Measurements from ENCODE around the gene ABLIM2. TPM values are rescaled to one million over a fixed set of nuclear protein-coding genes. Genes with fewer than 3 reads are reported as not detected.

Gene ABLIM2
- total RNA-seq, 1 experiment from 2014 or later = 6.1 TPM

DNA sequence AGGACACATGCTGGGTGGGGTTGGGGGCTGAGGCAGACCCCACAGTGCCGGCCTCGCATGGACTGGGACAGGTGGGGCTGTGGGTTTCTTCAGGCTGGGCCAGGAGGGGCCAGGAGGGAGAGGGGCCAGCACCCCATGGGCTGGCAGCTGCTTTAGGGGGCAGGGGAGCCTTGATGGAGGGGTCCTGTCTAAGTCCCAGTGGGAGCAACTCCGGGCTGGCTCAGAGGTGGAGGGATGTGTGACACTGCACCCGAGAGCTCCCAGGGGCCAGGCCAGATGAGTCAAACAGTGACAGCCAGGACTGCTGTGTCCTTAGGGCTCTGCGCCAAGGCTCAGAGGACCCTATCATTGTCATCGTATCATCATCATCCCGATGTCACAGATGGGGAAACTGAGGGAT lies 4.4 kb upstream of the ABLIM2 start:
- Histone ChIP-seq H3K9me3 (ENCODE audit: control insufficient read depth in 1 of 2, insufficient read depth in 1 of 2, low read depth in 1 of 2, low read length in 2 of 2) (no peaks in the 10 kb centered on the region; a peak in 1 of 4 replicates), H3K27me3 (ENCODE audit: insufficient read depth, low read length) (no peaks in the 10 kb centered on the region), H2AFZ (ENCODE audit: low read depth, low read length, poor library complexity, severe bottlenecking) (no peak overlapping the region), H3K4me3 (replicated peaks in 1 of 2; ENCODE audit: low read depth in 1 of 2, low read length in 2 of 2) (no peak overlapping the region), H3K4me1 (ENCODE audit: control insufficient read depth in 1 of 2, insufficient read depth in 2 of 2, low read length in 2 of 2) (peaks cover 5 to 19% of the 10 kb centered on the region in 2 experiments), H3K9me2 (ENCODE audit: insufficient read depth) (no peaks in the 10 kb centered on the region), H3K9ac (ENCODE audit: low read length) (no peak overlapping the region), H3K27ac (ENCODE audit: low read depth, low read length) (no peak overlapping the region), H3K4me2 (ENCODE audit: low read length) (no peak overlapping the region), H3K79me2 (ENCODE audit: insufficient read depth, low read length) (no peaks in the 10 kb centered on the region), H4K20me1 (ENCODE audit: insufficient read depth) (no peaks in the 10 kb centered on the region), H3K36me3 (ENCODE audit: control insufficient read depth in 1 of 2, insufficient read depth in 2 of 2, low read length in 2 of 2) (no peaks in the 10 kb centered on the region)
- intact Hi-C loops (cut with micrococcal nuclease) = no loop called here
- RAD21 ChIA-PET (ENCODE audit: low non-redundant PET in 1 of 2, low total read pairs in 2 of 2, uncharacterized antibody in 2 of 2, unreplicated experiment in 2 of 2) = no interaction called here
- no peak for ATAC-seq
- BruUV-seq (replicated peaks) = no TSS peak
- CTCF ChIA-PET = interaction anchor here (0.7 kb wide), 1 partner anchor 14 kb away, joined by 3 read pairs; no protein-coding TSS in a partner anchor
- POLR2A ChIA-PET = no interaction called here
- DNase-seq (ENCODE audit: low read depth, low spot score) = no peak
- TF ChIP-seq TCF7L2 (IDR thresholded peaks at IDR 0.05; ENCODE audit: borderline replicate concordance, extremely low read depth, insufficient read depth, insufficient read length) = no peak
- TF ChIP-seq JUND (IDR thresholded peaks at IDR 0.05) = no peak
- TF ChIP-seq CBX3 (IDR thresholded peaks at IDR 0.05; ENCODE audit: low read depth) = no peak

DNA sequence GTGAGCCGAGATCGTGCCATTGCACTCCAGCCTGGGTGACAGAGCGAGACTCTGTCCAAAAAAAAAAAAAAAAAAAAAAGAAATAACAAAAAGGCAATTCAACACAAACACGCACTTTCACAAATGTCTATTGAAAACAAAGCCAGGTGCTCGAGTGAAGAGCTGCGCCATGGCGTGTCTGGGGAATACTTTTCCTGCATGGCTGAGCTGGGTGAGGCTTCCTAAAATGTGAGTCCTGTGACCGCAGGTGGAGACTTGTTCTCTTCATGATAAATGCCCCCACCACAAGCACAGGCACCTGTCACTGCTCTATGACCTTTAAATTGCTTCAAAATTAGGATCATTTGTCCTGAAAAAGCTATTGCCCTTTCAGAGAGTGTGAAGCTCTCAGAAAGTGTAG lies 4.0 kb upstream of the ABLIM2 start:
- H4K20me1 ChIP-seq (ENCODE audit: insufficient read depth) = no peaks in the 10 kb centered on the region
- RAD21 ChIA-PET (ENCODE audit: low non-redundant PET in 1 of 2, low total read pairs in 2 of 2, uncharacterized antibody in 2 of 2, unreplicated experiment in 2 of 2) = no interaction called here
- H3K4me1 ChIP-seq (ENCODE audit: control insufficient read depth in 1 of 2, insufficient read depth in 2 of 2, low read length in 2 of 2) = peaks cover 9 to 22% of the 10 kb centered on the region in 2 experiments
- H3K9me2 ChIP-seq (ENCODE audit: insufficient read depth) = no peaks in the 10 kb centered on the region
- no peaks in the 10 kb centered on the region for H3K36me3 ChIP-seq (ENCODE audit: control insufficient read depth in 1 of 2, insufficient read depth in 2 of 2, low read length in 2 of 2)
- intact Hi-C loops (cut with micrococcal nuclease) = no loop called here
- H3K79me2 ChIP-seq (ENCODE audit: insufficient read depth, low read length) = no peaks in the 10 kb centered on the region
- H3K9me3 ChIP-seq (ENCODE audit: control insufficient read depth in 1 of 2, insufficient read depth in 1 of 2, low read depth in 1 of 2, low read length in 2 of 2) = no peaks in the 10 kb centered on the region
- no peak overlapping the region for H3K9ac ChIP-seq (ENCODE audit: low read length)
- ATAC-seq (no peak), DNase-seq (ENCODE audit: low read depth, low spot score) (no peak)
- H3K27ac ChIP-seq (ENCODE audit: low read depth, low read length) = no peak overlapping the region
- H3K4me2 ChIP-seq (ENCODE audit: low read length) = no peak overlapping the region
- H2AFZ ChIP-seq (ENCODE audit: low read depth, low read length, poor library complexity, severe bottlenecking) = no peak overlapping the region
- TF ChIP-seq JUND (IDR thresholded peaks at IDR 0.05) = no peak
- TF ChIP-seq RAD21 (IDR thresholded peaks at IDR 0.05; ENCODE audit: low read depth) = no peak
- TF ChIP-seq POLR2A (IDR thresholded peaks at IDR 0.05; ENCODE audit: borderline replicate concordance, extremely low read depth, insufficient read depth, insufficient read length) = no peak
- TF ChIP-seq, protein P1, sequence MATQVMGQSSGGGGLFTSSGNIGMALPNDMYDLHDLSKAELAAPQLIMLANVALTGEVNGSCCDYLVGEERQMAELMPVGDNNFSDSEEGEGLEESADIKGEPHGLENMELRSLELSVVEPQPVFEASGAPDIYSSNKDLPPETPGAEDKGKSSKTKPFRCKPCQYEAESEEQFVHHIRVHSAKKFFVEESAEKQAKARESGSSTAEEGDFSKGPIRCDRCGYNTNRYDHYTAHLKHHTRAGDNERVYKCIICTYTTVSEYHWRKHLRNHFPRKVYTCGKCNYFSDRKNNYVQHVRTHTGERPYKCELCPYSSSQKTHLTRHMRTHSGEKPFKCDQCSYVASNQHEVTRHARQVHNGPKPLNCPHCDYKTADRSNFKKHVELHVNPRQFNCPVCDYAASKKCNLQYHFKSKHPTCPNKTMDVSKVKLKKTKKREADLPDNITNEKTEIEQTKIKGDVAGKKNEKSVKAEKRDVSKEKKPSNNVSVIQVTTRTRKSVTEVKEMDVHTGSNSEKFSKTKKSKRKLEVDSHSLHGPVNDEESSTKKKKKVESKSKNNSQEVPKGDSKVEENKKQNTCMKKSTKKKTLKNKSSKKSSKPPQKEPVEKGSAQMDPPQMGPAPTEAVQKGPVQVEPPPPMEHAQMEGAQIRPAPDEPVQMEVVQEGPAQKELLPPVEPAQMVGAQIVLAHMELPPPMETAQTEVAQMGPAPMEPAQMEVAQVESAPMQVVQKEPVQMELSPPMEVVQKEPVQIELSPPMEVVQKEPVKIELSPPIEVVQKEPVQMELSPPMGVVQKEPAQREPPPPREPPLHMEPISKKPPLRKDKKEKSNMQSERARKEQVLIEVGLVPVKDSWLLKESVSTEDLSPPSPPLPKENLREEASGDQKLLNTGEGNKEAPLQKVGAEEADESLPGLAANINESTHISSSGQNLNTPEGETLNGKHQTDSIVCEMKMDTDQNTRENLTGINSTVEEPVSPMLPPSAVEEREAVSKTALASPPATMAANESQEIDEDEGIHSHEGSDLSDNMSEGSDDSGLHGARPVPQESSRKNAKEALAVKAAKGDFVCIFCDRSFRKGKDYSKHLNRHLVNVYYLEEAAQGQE (IDR thresholded peaks at IDR 0.05; ENCODE audit: low read depth) = no peak
- TF ChIP-seq TCF7L2 (IDR thresholded peaks at IDR 0.05; ENCODE audit: borderline replicate concordance, extremely low read depth, insufficient read depth, insufficient read length) = no peak
- no peak for TF ChIP-seq EZH2phosphoT487 (IDR thresholded peaks at IDR 0.05; ENCODE audit: borderline replicate concordance)
- TF ChIP-seq SIN3A (IDR thresholded peaks at IDR 0.05; ENCODE audit: low read depth) = no peak
- TF ChIP-seq CEBPB (IDR thresholded peaks at IDR 0.05; ENCODE audit: low read depth) = no peak
- TF ChIP-seq, protein P2, sequence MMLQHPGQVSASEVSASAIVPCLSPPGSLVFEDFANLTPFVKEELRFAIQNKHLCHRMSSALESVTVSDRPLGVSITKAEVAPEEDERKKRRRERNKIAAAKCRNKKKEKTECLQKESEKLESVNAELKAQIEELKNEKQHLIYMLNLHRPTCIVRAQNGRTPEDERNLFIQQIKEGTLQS (IDR thresholded peaks at IDR 0.05) = no peak
- TF ChIP-seq FOSL1 (IDR thresholded peaks at IDR 0.05; ENCODE audit: low read depth) = no peak
- no peak for TF ChIP-seq EZH2 (IDR thresholded peaks at IDR 0.05)
- TF ChIP-seq POLR2AphosphoS5 (IDR thresholded peaks at IDR 0.05; ENCODE audit: low read depth, low read length) = no peak
- H3K27me3 ChIP-seq (ENCODE audit: insufficient read depth, low read length) = no peaks in the 10 kb centered on the region
- no TSS peak for BruUV-seq (replicated peaks)
- POLR2A ChIA-PET = no interaction called here
- H3K4me3 ChIP-seq (replicated peaks in 1 of 2; ENCODE audit: low read depth in 1 of 2, low read length in 2 of 2) = no peak overlapping the region
- CTCF ChIA-PET = interaction anchor here (0.7 kb wide), 1 partner anchor 14 kb away, joined by 3 read pairs; no protein-coding TSS in a partner anchor
